A204.1 (cell line): ENCODE measurements around the gene TAOK2.

Experiments used
- FAIRE-seq: peaks from 2 replicates; lab custom pipeline; 2012; peaks lifted over from hg19 to GRCh38; lab: Jason Lieb, UNC

TAOK2 gene

DNA sequence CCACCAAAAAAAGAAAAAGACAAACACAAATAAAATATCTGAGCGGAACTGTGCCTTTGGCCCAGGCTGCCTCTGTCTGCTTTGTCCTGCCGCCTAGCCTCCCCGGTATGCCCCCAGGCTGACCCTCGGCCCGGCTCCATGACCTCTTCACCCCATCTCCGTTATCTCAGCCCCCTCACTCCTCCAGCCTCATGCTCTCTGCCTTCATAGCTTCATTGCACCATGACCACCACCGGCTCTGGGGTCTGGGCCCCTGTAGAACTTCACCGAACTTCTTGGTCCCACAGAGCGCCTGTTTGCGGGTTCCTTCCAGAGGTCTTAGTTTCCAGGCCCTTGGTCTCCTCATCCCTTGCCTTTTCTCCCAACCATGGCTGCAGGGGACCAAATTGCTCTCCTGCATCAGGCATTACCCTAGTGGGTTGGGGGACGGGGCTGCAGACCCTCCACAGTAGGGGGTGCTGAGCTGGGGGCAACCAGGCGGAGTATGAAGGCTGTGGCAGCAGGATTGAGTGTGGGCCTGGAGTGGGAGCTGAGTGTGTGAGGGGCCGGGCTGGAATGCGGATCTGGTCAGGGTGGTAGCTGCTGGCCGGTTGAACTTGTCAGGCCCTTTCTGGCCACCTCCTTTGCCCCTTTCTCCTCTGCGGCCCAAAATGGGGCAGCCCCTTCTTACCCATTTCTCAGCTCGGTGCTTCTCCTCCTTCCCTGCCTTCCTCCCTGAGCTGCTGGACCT lies 14.8 kb downstream of the TAOK2 start:
- no peak for FAIRE-seq

DNA sequence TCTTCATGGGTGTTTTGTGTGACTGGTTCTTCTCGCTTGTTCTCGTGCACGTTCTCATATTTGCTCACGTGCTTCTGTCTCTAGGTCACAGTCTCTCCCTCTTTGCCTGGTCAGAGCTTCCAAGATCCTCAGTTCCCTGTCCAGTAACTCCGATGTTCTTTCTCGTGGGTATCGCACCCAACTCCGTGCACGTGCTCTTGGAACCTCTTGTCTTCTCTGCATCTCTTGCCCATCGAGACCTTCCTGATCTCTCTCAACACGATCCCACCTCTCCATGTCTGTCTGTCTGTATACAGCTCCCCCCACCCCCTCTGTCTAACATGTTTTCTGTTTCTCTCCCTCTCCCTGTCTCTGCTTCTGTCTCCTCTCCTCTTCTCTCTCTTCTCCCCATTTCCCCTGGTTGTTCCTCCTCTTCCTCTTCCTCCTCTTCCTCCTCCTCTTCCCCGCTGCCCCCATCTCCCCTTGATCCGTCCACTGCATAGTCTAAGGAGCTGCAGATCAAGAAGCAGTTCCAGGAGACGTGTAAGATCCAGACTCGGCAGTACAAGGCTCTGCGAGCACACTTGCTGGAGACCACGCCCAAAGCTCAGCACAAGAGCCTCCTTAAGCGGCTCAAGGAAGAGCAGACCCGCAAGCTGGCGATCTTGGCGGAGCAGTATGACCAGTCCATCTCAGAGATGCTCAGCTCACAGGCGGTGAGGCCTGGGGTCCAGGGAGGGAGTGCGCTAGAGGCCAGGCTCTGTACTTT lies 15.6 kb downstream of the TAOK2 start:
- no peak for FAIRE-seq

DNA sequence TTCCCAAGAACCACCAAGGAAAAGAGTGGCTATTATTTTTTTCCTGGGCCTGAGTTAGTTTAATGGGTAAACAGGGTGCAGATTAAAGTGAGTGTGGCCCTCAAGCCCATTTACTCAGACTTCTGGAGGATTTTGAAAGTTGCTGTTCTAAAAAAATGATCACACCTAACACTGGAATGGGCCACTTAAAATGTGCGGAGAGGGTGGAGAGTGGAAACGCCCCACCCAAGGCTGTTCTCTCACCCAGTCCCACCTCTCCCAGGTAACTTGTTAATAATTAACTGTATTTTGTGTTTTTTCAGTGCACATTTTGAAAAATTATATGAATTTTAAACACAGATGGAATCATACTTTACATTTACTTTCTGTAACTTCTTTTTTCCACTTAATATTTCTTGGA lies 16.4 kb downstream of the TAOK2 start:
- no peak for FAIRE-seq

- no peak for FAIRE-seq
Observed at GRCh38 chr16:29990883-29991570, 17.4 kb downstream of the TAOK2 start.

DNA sequence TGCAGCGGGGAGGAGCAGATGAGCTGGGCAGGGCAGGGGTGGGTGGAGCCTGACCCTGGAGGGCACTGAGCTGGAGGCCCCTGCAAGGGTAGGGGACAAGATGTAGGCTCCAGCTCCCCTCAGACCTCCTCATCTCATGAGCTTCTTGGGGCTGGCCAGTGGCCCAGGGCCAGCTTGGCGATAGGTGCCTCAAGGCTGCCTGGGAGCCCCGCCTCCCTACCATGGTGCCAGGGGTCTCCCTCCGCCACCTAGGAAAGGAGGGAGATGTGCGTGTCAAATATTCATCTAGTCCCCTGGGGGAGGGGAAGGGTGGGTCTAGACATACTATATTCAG lies 17.9 kb downstream of the TAOK2 start:
- FAIRE-seq = no peak

GRCh38 chr16:29992344-29992967 lies 18.8 kb downstream of the TAOK2 start:
- FAIRE-seq = no peak

DNA sequence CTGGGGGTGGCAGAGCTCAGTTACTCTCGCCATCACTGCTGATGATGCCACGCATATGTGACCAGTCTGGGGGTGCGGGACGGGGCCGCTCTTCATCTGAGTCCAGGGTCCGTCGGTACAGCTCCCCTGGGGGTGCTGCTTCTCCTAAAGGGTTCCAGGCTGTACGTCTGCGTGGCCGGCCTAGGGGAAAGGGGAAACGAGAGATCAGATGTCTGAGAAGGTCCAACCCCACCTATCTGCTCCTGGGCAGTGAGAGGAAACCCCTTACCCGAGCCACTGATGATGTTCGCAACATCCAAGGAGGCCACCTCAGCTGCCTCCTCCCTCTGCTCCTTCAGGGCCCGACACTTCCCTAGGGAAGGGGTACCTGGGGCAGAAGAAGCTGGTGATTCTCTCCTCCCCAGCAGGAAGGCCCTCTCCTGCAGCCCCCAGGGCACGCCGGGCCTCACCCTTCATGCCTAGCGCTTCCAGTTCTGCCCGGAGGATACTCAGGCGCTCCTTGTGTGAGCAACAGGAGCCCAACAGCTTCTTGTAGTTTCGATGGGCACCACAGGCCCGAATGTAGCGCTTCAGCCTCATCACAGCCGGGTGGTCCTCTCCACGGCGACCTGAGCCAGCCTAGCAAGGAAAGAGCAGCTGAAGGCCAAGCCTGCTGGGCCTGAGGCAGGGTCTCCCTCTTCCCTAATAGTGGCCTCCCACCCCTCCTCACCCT lies 19.7 kb downstream of the TAOK2 start:
- FAIRE-seq = no peak

DNA sequence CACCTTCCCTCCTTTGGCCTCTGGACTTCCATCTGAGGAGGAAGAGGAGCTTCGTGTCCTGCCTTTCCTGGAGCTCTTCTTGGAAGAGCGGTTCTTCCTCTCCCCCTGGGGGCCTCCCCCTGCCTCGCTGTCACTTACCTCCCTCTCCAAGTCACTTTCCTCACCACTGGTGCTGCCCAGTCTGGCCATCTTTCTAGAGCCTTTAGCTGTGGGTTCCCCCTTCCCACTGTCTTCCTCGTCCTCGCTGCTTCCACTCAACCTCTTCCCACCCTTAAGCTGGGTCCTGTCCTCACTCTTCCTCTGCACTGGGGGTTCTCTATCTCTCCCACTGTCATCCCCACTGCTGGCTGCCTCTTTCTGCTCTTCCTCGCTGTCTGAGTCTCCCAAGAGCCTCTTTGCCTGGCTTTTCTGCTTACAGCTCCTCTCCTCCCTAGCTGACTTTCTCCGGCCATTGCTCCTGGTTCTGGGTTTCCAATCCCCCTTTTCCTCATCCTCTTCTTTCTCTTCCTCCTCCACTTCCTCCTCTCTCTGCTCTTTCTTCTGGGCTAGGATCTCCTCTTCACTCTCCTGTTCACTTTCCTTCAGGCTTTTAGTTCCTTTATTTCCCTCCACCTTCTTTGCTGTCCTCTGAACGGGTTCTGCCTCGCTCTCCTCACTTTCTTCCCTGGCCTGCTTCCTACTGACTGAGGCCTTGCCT lies 20.4 kb downstream of the TAOK2 start:
- FAIRE-seq = no peak

- no peak for FAIRE-seq
Observed at GRCh38 chr16:29994600-29995323, 21.1 kb downstream of the TAOK2 start.

- FAIRE-seq = no peak
Observed at GRCh38 chr16:29995324-29995910, 21.7 kb downstream of the TAOK2 start, which contains the start of gene HIRIP3. Gene HIRIP3, minus strand, starts transcription at chr16:29995617. Its CDS starts 12 bp downstream, at chr16:29995605.

DNA sequence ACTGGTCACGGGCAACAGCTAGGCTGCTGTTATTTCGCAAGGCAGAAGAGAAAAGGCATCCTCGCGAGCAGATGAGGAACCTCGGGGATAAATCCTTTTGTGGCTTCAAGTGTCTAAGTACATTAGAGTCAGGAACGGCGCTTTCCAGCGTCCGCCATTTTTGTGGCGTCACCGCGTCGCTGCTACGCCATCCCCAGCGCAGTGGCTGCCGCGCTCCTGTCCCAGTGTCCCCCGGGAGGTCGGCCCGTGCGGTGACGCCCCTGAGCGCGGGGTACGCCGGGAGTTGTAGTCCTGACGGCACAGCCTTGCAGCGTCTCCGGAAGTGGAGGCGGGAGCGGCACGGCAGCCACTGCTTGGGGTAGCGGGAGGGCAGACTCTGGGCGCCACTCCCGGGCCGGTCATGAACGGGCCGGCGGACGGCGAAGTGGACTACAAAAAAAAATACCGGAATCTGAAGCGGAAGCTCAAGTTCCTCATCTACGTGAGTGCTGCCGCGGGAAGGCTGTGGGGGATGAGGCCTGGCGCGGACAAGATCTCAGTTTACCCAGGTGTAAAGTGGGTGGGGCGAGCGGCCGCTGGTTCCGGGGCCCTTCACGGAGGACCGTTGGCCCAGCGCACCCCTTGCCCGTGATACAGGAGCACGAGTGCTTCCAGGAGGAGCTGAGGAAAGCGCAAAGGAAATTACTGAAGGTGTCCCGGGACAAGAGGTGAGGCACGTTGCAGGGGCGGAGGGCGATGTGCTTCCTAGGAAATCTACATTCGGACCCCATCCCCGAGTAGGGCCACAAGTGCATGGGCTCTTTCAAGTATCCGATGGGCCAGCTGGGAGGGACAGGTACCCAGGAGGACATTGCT lies 22.5 kb downstream of the TAOK2 start, which contains the start of gene INO80E:
TSS of gene INO80E (plus strand) at position 331 of the 855 bp plus-strand sequence. CDS start at position 401, 70 bp downstream.
- peak; percentile 88 for FAIRE-seq

GRCh38 chr16:29996766-29997250 lies 23.1 kb downstream of the TAOK2 start:
- no peak for FAIRE-seq

- FAIRE-seq = no peak
Observed at GRCh38 chr16:29999605-30000004, 25.9 kb downstream of the TAOK2 start.

GRCh38 chr16:30000735-30001631 lies 27.3 kb downstream of the TAOK2 start:
- FAIRE-seq = no peak

DNA sequence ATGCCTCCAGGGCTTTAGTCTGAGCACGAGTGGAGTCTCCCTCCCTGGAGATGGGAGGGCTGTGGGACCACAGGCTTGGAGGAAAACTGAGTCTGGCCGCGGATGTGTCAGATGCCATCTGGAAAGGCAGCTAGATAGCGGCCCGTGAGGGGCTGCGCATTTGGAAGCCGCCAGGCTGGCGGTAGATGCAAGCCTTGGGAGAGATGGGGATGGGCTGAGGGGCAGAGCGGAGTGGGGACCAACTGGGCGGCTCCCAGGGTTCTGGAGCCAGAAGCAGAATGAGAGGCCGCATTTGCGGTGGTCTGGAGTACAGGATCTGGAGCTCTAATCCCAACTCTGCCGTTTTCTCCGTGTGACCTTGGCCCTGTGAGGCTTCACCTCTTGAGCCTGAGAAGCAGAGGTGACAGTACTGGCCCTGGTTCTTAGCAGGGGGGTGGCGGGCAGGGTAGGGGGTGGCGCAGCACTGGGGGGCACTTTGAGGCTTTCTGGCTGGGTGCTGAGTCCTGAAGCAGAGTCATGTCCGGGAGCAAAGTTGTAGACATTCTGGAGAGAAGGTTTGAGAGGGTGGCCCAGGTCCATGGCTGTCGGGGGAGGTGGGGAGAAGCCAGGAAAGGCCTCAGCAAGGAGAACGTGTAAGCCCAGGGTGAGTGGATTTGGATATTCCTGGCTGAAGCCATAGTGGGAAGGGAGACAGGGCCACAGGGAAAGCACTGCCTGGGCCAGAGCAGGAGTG lies 29.1 kb downstream of the TAOK2 start:
- FAIRE-seq = no peak

GRCh38 chr16:30003670-30004423 lies 30.2 kb downstream of the TAOK2 start:
- no peak for FAIRE-seq

DNA sequence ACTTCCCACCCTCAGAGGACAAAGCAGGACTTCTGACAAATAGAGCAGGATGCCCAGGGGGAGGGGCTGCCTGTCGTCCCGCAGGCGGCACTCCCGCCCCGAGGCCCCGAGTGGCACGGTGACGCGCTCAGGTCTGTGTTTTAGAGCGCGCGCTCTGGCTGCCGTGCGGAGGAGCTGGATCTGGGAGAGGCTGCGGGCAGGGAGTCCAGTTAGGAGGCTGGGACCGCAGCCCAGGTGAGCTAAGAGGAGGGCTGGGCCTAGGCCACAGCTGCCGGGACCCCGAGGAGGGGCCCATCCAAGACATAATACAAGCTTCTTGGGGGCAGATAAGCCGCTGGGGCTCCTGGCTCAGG lies 30.7 kb downstream of the TAOK2 start:
- FAIRE-seq = no peak
